ENCODE measurements around the gene MRI1. TPM values are rescaled to one million over a fixed set of nuclear protein-coding genes. Genes with fewer than 3 reads are reported as not detected.
A peak's percentile ranks its signal among the peaks of the same experiment; 100 is the strongest.

Gene MRI1
- total RNA-seq, 2 experiments from 2014 or later, result 20.4 to 21.1 TPM

- no peaks in the 10 kb centered on the region for H3K9me3 Mint-ChIP-seq
- peaks cover 4% of the 10 kb centered on the region for H3K36me3 Mint-ChIP-seq (ENCODE audit: low read depth)
- POLR2A ChIA-PET, result interaction anchor here (0.9 kb wide), 1 partner anchor 12 kb away, joined by 3 read pairs; no protein-coding TSS in a partner anchor
- H3K4me1 ChIP-seq (ENCODE audit: insufficient read depth, low read length), result peaks cover 20% of the 10 kb centered on the region
- peaks cover 23% of the 10 kb centered on the region for H3K4me1 Mint-ChIP-seq (ENCODE audit: low read depth)
- no peaks in the 10 kb centered on the region for H3K27me3 ChIP-seq (ENCODE audit: control insufficient read depth in 1 of 2, insufficient read depth in 2 of 2, low read length in 2 of 2)
- H3K27ac Mint-ChIP-seq, result no peak overlapping the region
- DNase-seq (no peak), ATAC-seq (ENCODE audit: poor library complexity) (no peak)
- no peak overlapping the region for H3K4me3 Mint-ChIP-seq
- CTCF ChIA-PET, result no interaction called here
- TF ChIP-seq CTCF (IDR thresholded peaks at IDR 0.05), result no peak
- intact Hi-C loops (cut with DNase I, micrococcal nuclease), result no loop called here
- no peaks in the 10 kb centered on the region for H3K27me3 Mint-ChIP-seq
- no peak overlapping the region for H3K4me3 ChIP-seq (ENCODE audit: low read length)
- peaks cover 1% of the 10 kb centered on the region for H3K36me3 ChIP-seq (ENCODE audit: insufficient read depth, low read length)
- H3K9me3 ChIP-seq (ENCODE audit: control insufficient read depth in 1 of 2, insufficient read depth in 1 of 2, low read length in 2 of 2), result no peaks in the 10 kb centered on the region
- H3K27ac ChIP-seq (ENCODE audit: low read depth in 1 of 2, low read length in 2 of 2), result no peak overlapping the region
Observed at GRCh38 chr19:13799669-13800068, 35.3 kb downstream of the MRI1 start.

- Mint-ChIP-seq H3K36me3 (ENCODE audit: low read depth) (peaks cover 6% of the 10 kb centered on the region), H3K4me1 (ENCODE audit: low read depth) (no peaks in the 10 kb centered on the region), H3K27ac (no peak overlapping the region), H3K27me3 (no peaks in the 10 kb centered on the region), H3K9me3 (no peaks in the 10 kb centered on the region), H3K4me3 (no peak overlapping the region)
- no peaks in the 10 kb centered on the region for H3K27me3 ChIP-seq (ENCODE audit: control insufficient read depth in 1 of 2, insufficient read depth in 2 of 2, low read length in 2 of 2)
- DNase-seq (no peak), ATAC-seq (ENCODE audit: poor library complexity) (no peak)
- no peaks in the 10 kb centered on the region for H3K9me3 ChIP-seq (ENCODE audit: control insufficient read depth in 1 of 2, insufficient read depth in 1 of 2, low read length in 2 of 2)
- CTCF ChIA-PET, result interaction anchor here (0.9 kb wide), 1 partner anchor 11 kb away, joined by 3 read pairs; no protein-coding TSS in a partner anchor
- no peak for TF ChIP-seq CTCF (IDR thresholded peaks at IDR 0.05)
- H3K4me1 ChIP-seq (ENCODE audit: insufficient read depth, low read length), result no peaks in the 10 kb centered on the region
- H3K4me3 ChIP-seq (ENCODE audit: low read length), result no peak overlapping the region
- intact Hi-C loops (cut with DNase I, micrococcal nuclease), result no loop called here
- POLR2A ChIA-PET, result interaction anchor here (0.8 kb wide), 1 partner anchor 59 kb away, joined by 3 read pairs; no protein-coding TSS in a partner anchor
- H3K27ac ChIP-seq (ENCODE audit: low read depth in 1 of 2, low read length in 2 of 2), result no peak overlapping the region
- H3K36me3 ChIP-seq (ENCODE audit: insufficient read depth, low read length), result peaks cover 12% of the 10 kb centered on the region
Observed at GRCh38 chr19:13803038-13803437, 38.7 kb downstream of the MRI1 start.

- intact Hi-C loops (cut with DNase I, micrococcal nuclease), result no loop called here
- Histone ChIP-seq H3K9me3 (ENCODE audit: control insufficient read depth in 1 of 2, insufficient read depth in 1 of 2, low read length in 2 of 2) (no peaks in the 10 kb centered on the region), H3K27me3 (ENCODE audit: control insufficient read depth in 1 of 2, insufficient read depth in 2 of 2, low read length in 2 of 2) (no peaks in the 10 kb centered on the region), H3K4me1 (ENCODE audit: insufficient read depth, low read length) (no peaks in the 10 kb centered on the region), H3K27ac (ENCODE audit: low read depth in 1 of 2, low read length in 2 of 2) (no peak overlapping the region), H3K4me3 (ENCODE audit: low read length) (no peak overlapping the region), H3K36me3 (ENCODE audit: insufficient read depth, low read length) (peaks cover 13% of the 10 kb centered on the region)
- peak; percentile 34 for TF ChIP-seq CTCF (IDR thresholded peaks at IDR 0.05)
- Mint-ChIP-seq H3K4me3 (no peak overlapping the region), H3K27me3 (no peaks in the 10 kb centered on the region), H3K4me1 (ENCODE audit: low read depth) (no peaks in the 10 kb centered on the region), H3K36me3 (ENCODE audit: low read depth) (peaks cover 13% of the 10 kb centered on the region), H3K27ac (no peak overlapping the region), H3K9me3 (no peaks in the 10 kb centered on the region)
- ChIA-PET POLR2A (interaction anchor here (0.6 kb wide), 1 partner anchor 57 kb away, joined by 3 read pairs; no protein-coding TSS in a partner anchor), CTCF (interaction anchor here (0.6 to 1.1 kb wide), 2 partner anchors 32 to 67 kb away, joined by 3 read pairs; no protein-coding TSS in a partner anchor)
- DNase-seq (peak in 3 of 14 experiments; percentile 26 to 50 (median 47)), ATAC-seq (ENCODE audit: poor library complexity) (no peak)
Observed at GRCh38 chr19:13804830-13805683, 40.7 kb downstream of the MRI1 start.
